Medulla oblongata (tissue), 1 donor: ENCODE results near the gene PTK6.
"Not testable (repeated sequence)": the region's sequence is repeated elsewhere in the genome, so short reads cannot be mapped to it uniquely, and the experiment has no call there.

ENCODE experiments used
- DNase-seq: peaks from one replicate; pipeline ENCODE4 v3.0.0-alpha.2; 2015; ENCODE audit errors: extremely low spot score

The PTK6 gene

GRCh38 chr20:63536997-63537524 is at the start of gene PTK6:
PTK6 (minus strand) TSS chr20:63537376; CDS start chr20:63537314, 62 bp downstream.
- DNase-seq = no peak

DNA sequence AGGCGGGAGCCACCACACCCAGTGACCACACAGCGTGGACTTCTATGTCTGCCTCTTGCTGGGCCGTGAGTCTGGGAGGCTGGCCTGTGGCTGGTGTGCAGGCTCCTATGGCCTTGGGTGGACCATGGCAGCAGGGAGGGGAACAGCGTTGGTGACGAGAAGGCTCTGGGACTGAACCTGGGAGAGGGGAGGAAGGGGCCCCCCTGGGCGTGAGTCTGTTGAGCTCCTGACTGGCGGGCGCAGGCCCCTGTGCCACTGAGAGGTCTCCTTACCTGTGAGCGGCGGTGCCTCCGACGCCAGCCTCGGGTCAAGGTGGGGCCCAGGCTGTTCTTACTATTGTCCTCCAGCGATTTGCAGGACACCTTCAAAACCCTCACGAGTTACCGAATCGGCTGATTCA is 49.6 kb upstream of the PTK6 start:
- DNase-seq = no peak

GRCh38 chr20:63585616-63586565 is 48.7 kb upstream of the PTK6 start:
- DNase-seq = no peak

GRCh38 chr20:63582382-63583063 is 45.3 kb upstream of the PTK6 start:
- DNase-seq = no peak

GRCh38 chr20:63580796-63581461 is 43.8 kb upstream of the PTK6 start:
- no peak for DNase-seq

DNA sequence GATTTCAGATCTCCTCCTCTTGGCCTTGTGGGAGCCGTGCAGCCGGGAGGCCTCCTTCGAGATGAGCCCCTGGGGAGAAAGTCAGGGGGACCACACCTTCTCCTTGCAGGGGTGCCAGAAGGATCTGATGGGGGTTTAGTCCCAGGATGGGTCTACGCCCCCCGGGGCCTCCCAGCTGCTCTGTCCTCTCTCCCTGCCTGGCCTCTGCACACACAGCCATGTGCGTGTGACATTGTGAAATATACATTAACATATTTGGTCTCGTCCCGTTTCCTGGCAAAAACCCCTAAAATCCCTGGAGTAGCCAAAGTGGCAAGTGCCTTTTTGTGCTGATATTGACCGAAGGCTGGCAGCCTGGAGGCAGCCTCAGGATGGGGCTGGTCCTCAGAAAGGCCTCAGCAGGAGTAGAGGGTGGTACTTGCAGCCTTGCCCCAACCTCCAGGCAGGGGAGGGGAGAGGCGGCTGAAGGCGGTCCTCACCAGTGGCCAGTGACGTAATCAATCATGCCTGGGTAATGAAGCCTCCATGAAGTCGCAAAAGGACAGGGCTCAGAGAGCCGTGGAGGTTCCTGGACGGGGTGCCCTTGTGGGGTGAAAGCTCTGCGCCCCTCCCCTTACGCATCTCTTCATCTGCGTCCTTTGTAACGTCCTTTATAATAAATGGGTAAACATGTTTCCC is 42.0 kb upstream of the PTK6 start:
- DNase-seq = no peak

DNA sequence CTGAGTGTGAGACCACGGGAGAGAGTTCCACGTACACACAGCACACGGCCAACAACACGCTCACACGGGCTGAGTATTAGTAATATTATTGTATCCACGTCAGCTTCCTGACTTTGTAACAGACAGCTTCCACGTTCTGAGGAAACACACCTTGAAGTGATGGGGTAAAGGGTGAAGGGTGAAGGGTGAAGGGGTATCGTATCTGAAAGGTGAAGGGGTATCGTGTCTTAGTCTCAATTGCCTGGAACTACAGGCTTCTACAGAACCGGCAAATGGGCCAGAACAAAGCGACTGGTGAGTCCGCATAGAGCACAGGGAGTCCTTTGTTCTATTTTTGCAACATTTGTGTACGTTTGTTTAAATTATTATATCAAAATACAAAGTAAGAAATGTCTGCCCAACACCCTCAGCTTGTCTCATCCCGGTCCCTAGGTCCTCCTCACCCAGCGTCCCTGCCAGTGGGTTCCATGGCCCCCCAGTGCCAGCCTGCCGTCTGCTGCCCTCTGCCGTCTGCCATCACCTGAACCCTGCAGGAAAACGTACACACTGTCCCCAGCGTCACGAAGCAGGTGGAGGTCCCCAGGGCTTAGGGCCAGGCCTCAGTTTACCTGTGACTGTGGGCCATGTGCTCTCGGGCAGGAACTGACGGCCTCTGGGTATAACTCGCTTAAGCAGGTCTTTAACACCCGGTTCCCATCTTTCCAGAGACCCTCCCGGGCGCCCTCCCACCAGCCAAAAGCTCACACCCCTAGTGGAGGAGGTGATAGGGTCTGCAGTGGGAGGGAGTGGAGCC is 41.2 kb upstream of the PTK6 start:
- no peak for DNase-seq

GRCh38 chr20:63577317-63577894 is 40.2 kb upstream of the PTK6 start:
- DNase-seq = peak; percentile 20

- no peak for DNase-seq
Measured at GRCh38 chr20:63576311-63576710, 39.1 kb upstream of the PTK6 start.

DNA sequence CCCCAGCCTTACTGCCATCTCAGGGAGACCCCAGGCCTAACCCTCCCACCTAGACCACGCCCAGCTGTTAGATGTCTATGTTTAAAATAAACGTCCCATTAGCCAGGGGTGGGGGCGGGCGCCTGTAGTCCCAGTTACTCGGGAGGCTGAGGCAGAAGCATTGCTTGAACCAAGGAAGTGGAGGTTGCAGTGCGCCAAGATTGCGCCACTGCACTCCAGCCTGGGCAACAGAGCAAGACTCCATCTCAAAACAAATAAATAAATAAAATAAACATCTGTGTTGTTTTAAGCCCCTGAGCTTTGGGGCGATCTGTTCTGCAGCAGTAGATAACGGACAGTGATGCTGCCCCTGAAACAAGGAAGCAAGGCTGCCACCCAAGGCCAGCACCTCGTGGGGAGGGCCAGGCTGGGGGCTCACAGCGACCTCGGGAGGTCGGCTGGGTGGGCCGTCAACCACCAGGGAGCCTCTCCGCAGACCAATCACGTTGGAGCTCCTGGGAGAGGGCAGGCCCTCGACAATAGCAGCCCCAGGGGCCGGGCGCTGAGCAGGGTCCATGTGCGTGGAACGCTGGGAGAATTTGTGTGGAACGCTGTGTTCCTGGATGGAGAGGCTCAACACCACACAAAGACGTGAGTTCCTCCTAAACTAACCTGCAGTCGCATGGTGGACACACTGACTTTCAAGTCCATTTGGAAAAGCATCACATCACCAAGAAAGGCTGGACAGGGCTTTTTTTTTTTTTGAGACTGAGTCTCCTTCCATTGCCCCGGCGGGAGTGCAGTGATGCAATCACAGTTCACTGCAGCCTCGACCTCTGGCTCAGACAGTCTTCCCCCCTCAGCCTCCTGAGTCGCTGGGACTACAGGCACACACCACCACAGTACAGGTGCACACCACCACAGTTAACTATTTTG is 37.9 kb upstream of the PTK6 start:
- DNase-seq = no peak

- DNase-seq = peak; percentile 48
Measured at GRCh38 chr20:63574156-63574828, 37.1 kb upstream of the PTK6 start, which contains the start of gene HELZ2. HELZ2 (minus strand) TSS chr20:63574239; CDS start chr20:63572385, 1,854 bp downstream.

GRCh38 chr20:63573647-63574131 is 36.5 kb upstream of the PTK6 start:
- DNase-seq = no peak

- no peak for DNase-seq
Measured at GRCh38 chr20:63572788-63573646, 35.8 kb upstream of the PTK6 start.

DNA sequence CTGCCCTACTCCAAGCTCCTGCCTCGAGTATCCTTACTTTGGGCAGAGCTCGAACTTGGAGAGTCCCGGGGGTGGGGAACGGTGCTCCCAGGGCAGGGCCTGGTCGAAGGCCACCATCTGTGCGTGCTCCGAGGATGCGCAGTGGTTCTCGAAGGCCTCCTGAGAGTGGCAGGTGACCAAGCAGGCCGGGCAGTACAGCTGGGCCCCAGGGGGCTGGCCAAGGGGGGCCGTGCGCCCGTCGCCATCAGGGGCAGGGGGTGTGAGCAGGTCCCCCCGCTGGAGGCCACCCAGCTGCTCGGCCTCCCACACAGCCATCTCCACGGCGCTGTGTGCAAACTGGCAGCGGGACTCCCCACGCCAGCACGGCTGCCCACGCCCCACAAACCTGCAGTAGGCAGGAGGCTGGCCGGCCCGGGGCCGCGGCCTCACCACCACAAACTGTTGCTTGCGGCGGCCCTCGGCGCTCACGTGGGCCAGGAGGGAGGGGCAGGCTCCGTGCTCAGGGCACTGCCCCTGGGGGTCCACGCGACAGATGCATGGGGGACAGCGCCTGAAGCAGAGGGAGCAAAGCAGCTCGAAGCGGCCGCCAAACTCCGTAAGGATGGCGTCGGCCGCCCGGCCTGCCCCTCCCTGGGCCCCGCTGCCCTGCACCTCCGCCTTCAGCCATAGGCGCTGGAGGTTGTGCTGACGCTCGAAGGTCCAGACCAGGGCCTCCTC is 35.1 kb upstream of the PTK6 start:
- DNase-seq = no peak

GRCh38 chr20:63571087-63571478 is 33.9 kb upstream of the PTK6 start:
- not testable (repeated sequence) for DNase-seq

DNA sequence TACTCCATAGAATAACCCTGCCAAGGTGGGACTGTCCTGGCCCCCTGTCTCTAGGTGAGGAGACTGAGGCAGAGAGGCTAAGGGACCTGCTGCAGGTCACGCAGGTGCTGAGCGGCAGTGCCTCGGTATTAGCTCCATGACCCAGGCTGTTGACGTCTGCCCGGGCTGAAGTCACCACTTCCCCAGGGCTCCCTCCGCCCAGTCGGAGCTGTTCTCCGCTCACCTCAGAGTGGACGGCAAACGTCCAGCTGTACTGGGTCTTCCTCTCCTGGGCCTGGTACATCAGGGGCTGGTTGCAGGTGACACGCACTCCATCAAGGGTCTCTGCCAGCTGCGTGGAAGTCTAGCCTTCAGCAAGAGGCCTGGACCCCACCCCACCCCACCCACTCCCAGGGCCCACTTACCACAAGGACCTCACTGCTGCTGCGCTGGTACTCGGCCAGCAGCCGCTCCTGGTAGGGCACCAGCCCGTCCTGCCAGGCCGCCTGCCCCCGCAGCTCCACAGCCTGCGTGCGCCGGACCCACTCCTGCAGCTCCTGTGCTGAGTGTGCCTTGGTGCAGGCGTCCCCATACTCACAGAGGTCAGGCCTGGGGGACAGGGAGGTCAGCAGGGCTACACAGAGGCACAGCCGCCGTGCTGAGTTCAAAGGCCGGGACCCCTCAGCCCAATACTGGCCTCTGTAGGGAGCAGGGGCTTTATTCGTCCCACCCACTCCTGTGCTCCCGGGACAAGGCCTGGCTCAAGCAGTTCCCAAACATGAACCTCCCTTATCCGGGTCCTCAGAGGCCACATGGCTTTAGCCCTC is 33.3 kb upstream of the PTK6 start:
- DNase-seq = no peak
